Measurements from ENCODE around the gene ZNF688. TPM values are rescaled to one million over a fixed set of nuclear protein-coding genes. Genes with fewer than 3 reads are reported as not detected.

Gene ZNF688
- total and polyA plus RNA-seq, 9 of the 15 experiments (the other 6 are each of a cell fraction or from before 2014, with no cell fraction given) = 0.48 to 12.9 (median 4.5) TPM

GRCh38 chr16:30609926-30610839 lies 38.7 kb upstream of the ZNF688 start, which contains the start of gene ZNF689 (continued):
- TF ChIP-seq MGA (IDR thresholded peaks at IDR 0.05) (peak; percentile 40; the same call in 1 of the 2 replicates), MTA3 (IDR thresholded peaks at IDR 0.05; ENCODE audit: borderline replicate concordance) (peak; percentile 97), POLR2AphosphoS5 (IDR thresholded peaks at IDR 0.05; ENCODE audit: control insufficient read depth, insufficient read depth, low read depth, low read length) (peak; percentile 51; the same call in 1 of the 2 replicates), ZNF282 (CRISPR knock-in tag; IDR thresholded peaks at IDR 0.05) (no peak), RB1 (IDR thresholded peaks at IDR 0.05; ENCODE audit: low read depth) (peak; percentile 53), GTF2F1 (IDR thresholded peaks at IDR 0.05; ENCODE audit: low read depth, low read length) (peak; percentile 38; the same call in 1 of the 2 replicates), ATF6 (CRISPR knock-in tag; IDR thresholded peaks at IDR 0.05) (peak; percentile 93), GABPA (tag; conservative IDR thresholded peaks at IDR 0.05; ENCODE audit: low read depth) (peak; percentile 71), ZNF707 (CRISPR knock-in tag; conservative IDR thresholded peaks at IDR 0.05) (no peak; the same call in 1 of the 2 replicates)
